ENCODE results near the gene RBPJ.

DNA sequence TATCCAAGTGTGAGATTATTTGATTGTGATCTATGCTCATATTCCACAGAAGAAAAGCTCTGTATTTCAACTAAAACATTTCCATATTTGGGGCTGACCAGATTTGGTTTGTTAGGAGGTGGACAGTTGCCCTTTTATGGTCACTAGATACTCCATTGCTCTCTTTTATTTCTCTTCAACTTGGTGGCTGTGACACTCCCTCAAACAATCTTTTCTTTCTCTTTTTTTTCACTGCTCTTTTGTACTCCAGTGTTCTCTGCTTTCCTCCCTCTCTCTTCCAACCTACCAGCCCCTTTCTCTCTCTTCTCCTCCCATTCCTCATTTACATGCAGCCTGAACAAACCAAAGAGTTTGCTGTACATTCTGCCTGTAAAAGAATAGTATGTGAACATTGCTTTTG, 48.8 kb downstream of the RBPJ start:
- TF ChIP-seq, protein P1, sequence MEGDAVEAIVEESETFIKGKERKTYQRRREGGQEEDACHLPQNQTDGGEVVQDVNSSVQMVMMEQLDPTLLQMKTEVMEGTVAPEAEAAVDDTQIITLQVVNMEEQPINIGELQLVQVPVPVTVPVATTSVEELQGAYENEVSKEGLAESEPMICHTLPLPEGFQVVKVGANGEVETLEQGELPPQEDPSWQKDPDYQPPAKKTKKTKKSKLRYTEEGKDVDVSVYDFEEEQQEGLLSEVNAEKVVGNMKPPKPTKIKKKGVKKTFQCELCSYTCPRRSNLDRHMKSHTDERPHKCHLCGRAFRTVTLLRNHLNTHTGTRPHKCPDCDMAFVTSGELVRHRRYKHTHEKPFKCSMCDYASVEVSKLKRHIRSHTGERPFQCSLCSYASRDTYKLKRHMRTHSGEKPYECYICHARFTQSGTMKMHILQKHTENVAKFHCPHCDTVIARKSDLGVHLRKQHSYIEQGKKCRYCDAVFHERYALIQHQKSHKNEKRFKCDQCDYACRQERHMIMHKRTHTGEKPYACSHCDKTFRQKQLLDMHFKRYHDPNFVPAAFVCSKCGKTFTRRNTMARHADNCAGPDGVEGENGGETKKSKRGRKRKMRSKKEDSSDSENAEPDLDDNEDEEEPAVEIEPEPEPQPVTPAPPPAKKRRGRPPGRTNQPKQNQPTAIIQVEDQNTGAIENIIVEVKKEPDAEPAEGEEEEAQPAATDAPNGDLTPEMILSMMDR (IDR thresholded peaks at IDR 0.05; ENCODE audit: low read length): no peak
- TF ChIP-seq EZH2 (optimal IDR thresholded peaks at IDR 0.05; ENCODE audit: low read depth, low read length): no peak

Measured in MM.1S (cell line).